Duodenal mucosa (tissue), 2 donors: Measurements from ENCODE around the gene SLC17A9.

Experiments
- H3K27ac ChIP-seq: one replicate; pipeline ENCODE4 v1.7.0; 2013; ENCODE audit warnings: low read depth, low read length
- H3K27me3 ChIP-seq, 2 donors: one replicate each; pipeline ENCODE4 v1.7.0; 2013; ENCODE audit warnings: low read length in 2 of 2, control low read depth in 1 of 2; ENCODE audit not compliant: insufficient read depth in 2 of 2, control insufficient read depth in 1 of 2
- H3K36me3 ChIP-seq, 2 donors: one replicate each; pipeline ENCODE4 v1.7.0; 2013; ENCODE audit warnings: low read length in 2 of 2, control low read depth in 1 of 2; ENCODE audit not compliant: insufficient read depth in 2 of 2, control insufficient read depth in 1 of 2
- H3K4me1 ChIP-seq, 2 donors: one replicate each; pipeline ENCODE4 v1.7.0; 2013; ENCODE audit warnings: low read length in 2 of 2, control low read depth in 1 of 2; ENCODE audit not compliant: insufficient read depth in 2 of 2, control insufficient read depth in 1 of 2
- H3K4me3 ChIP-seq, 2 donors: one replicate each; pipeline ENCODE4 v1.7.0; 2013; ENCODE audit warnings: low read length in 2 of 2, low read depth in 1 of 2
- H3K9ac ChIP-seq, 2 donors: one replicate each; pipeline ENCODE4 v1.7.0; 2013; ENCODE audit warnings: low read length in 2 of 2, low read depth in 1 of 2
- H3K9me3 ChIP-seq, 2 donors: one replicate each; pipeline ENCODE4 v1.7.0; 2013; ENCODE audit warnings: low read length in 2 of 2, control low read depth in 1 of 2; ENCODE audit not compliant: control insufficient read depth in 1 of 2

SLC17A9 gene

DNA sequence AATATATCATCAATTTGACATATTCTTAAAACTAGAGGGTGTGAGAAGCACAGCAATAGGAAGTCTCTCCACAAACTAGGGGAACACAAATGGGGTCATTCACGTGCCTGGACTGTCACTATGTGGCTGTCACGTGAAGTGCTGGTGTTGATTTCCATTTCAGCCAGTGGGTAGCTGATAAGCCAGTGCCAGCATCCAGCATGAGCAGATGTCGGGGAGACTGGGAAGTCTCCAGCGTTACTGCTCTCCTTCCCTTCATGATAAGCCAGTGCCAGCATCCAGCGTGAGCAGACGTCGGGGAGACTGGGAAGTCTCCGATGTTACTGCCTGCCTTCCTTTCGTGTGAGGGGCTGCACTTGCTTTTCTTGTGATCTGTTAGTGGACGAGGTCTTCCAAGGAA lies 5.6 kb upstream of the SLC17A9 start:
- Histone ChIP-seq H3K27ac (no peak overlapping the region), H3K36me3 (peaks cover 28 to 66% of the 10 kb centered on the region in 2 donors), H3K9ac (no peak overlapping the region), H3K4me1 (peaks cover 3 to 5% of the 10 kb centered on the region in 2 donors), H3K4me3 (no peak overlapping the region), H3K9me3 (no peaks in the 10 kb centered on the region), H3K27me3 (no peaks in the 10 kb centered on the region)

DNA sequence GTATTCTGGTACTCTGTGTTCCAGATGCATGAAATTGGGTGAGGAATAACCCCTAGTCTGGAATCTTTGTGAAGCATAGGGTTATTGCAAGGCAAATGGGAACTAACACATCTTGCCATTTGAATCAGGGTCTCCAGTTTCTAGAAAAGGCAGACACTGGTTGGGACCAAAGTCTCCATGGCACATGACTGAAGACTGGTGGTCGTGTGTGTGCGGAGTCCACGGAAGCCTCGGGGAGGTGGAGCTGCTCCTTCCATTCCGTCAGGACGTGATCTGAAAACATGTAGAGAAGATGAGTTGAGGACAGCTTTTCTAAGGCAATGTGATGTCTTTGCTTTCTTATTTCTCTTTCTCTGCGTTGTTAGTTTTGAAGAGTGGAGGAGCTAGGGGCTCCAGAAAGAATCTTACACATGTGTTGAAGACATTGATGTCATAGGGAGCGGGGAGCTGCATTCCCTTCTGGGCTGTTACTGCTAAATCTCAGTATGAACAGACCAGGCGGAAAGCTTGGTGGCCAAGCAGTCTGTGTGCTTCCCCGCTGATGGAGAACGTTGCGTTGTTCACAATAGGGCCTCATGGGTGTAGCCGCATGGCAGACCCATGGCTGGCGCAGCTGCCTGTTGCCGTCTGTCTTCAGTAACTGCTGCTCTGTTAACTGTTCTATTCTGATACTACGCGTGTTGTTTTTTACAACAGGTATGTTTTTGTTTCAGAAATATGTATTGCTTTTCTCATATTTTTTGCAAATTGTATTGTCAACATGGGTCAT lies 4.8 kb upstream of the SLC17A9 start:
- H3K27ac ChIP-seq = no peak overlapping the region
- H3K9ac ChIP-seq = no peak overlapping the region
- H3K9me3 ChIP-seq = no peaks in the 10 kb centered on the region
- H3K4me3 ChIP-seq = no peak overlapping the region
- H3K27me3 ChIP-seq = no peaks in the 10 kb centered on the region
- H3K36me3 ChIP-seq = peaks cover 28 to 61% of the 10 kb centered on the region in 2 donors
- peaks cover 5 to 10% of the 10 kb centered on the region in 2 donors for H3K4me1 ChIP-seq

DNA sequence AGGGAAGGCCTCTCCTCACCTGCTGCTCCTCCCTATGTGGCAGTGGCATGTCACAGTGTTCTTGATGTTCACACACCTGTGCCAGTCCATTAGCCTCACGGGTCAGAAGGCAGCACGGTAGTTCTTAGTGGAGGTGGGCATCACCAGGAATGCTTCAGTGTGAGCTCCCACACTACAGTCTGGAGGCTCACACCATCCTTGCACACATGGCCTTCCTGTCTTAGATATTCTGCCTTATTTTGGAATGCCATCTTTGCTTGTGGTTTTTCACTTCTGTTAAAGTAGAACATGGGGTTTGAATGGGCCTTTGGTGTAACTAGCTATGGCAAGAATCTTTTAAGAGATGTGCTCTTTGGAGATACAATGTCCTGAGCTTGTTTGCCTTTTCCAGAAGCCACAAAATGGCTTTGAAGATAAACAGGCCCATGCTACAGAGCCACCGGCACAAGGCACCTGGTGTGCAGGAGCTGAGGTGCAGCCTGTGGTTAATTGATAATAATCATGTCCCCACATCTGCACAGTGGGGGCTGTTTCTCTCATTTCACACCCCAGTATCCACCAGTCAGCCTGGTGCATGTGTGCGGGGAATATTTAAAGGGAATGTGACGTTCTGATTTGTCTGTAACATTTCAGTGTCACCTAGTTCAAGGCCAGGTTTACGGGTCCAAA lies 3.2 kb upstream of the SLC17A9 start:
- no peak overlapping the region for H3K27ac ChIP-seq
- no peaks in the 10 kb centered on the region for H3K27me3 ChIP-seq
- no peaks in the 10 kb centered on the region for H3K9me3 ChIP-seq
- peaks cover 12 to 22% of the 10 kb centered on the region in 2 donors for H3K4me1 ChIP-seq
- H3K4me3 ChIP-seq = no peak overlapping the region
- H3K36me3 ChIP-seq = peaks cover 20 to 45% of the 10 kb centered on the region in 2 donors
- H3K9ac ChIP-seq = no peak overlapping the region

DNA sequence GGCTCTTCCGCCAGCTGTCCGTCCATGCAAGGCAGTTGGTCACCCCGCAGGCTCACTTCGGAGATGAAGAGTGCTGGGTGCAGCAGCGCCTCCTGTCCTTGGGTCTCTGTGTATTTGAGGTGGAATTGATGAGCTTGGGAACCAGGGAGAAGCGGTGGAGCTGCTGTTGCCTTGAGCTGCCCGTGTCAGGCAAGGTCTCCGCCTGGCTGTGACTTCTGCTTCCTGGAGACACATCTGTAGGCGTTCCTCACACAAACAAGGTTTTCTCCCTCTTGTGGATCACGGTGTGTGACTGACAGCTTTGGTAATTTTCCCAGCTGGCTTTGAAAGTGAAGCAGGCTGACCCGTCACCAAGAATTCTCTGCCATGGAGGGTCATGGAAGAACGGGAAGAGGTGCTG lies 2.5 kb upstream of the SLC17A9 start:
- peaks cover 13 to 38% of the 10 kb centered on the region in 2 donors for H3K36me3 ChIP-seq
- no peak overlapping the region for H3K4me3 ChIP-seq
- no peaks in the 10 kb centered on the region for H3K9me3 ChIP-seq

DNA sequence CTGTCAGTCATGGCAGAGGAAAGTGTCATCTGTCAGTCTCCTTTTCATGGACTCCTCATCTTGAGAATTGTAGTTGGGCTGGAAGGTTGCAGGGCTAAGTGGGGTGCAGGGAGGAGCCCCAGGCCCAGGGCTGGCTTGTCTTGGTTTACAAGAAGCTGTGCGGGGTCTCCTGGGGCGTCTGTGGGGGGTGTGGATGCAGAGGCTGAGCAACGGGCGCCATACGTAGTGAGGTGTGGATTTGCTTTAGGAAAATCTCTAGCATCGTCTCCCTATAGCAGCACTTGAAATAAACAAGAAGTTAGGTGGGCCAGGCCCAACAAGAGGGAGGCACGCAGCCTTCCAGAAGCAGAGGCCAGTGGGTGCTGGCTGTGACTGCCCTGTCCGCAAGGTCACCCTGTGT lies 1.8 kb upstream of the SLC17A9 start:
- Histone ChIP-seq H3K36me3 (peaks cover 8 to 31% of the 10 kb centered on the region in 2 donors), H3K4me3 (no peak overlapping the region), H3K27me3 (no peaks in the 10 kb centered on the region)

More for the DNA sequence above, 2.5 kb upstream of the SLC17A9 start:
- no peaks in the 10 kb centered on the region for H3K27me3 ChIP-seq
- peaks cover 12 to 29% of the 10 kb centered on the region in 2 donors for H3K4me1 ChIP-seq
- H3K27ac ChIP-seq = no peak overlapping the region
- no peak overlapping the region for H3K9ac ChIP-seq

DNA sequence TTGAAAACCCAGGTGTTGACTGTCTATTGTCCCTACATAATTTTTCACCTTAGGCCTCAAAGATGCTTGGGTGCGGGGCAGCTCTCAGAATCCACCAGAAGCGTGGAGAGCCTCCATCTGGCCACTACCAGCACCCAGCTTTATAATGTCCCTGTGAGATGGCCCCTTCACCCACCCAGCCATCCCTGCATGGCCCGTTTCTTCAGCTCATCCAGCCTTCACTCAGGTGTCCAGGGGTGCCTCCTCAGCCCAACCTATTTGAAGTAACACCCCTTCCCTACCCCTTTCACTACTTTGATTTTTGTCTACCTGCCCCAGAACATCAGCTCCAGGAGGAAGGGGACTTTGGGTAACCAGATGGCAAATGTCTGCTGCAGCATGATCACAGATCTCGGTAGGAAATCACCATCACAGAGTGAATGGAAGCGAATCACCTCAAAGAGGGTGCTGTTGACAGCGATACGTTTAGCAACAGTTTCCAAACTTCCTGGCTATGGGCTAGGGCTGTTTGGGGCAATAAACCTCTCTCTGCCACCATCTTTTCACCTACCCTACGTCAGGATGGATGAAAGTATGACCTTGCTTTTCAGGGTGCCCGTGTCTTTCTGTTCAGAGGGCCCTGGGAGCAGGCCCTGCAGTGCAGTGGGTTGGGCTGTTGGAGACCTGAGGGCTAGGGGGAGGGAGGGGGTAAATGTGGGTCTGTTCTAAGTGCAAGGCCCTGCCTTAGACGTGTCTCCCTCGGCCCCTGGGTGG lies 1.2 kb upstream of the SLC17A9 start:
- no peak overlapping the region for H3K9ac ChIP-seq
- H3K36me3 ChIP-seq = peaks cover 7 to 25% of the 10 kb centered on the region in 2 donors
- H3K4me3 ChIP-seq = no peak overlapping the region
- H3K4me1 ChIP-seq = peaks cover 12 to 31% of the 10 kb centered on the region in 2 donors
- no peaks in the 10 kb centered on the region for H3K27me3 ChIP-seq
- H3K9me3 ChIP-seq = no peaks in the 10 kb centered on the region
- no peak overlapping the region for H3K27ac ChIP-seq

More for the DNA sequence above, 1.8 kb upstream of the SLC17A9 start:
- H3K9ac ChIP-seq = no peak overlapping the region
- peaks cover 12 to 31% of the 10 kb centered on the region in 2 donors for H3K4me1 ChIP-seq
- no peak overlapping the region for H3K27ac ChIP-seq
- no peaks in the 10 kb centered on the region for H3K9me3 ChIP-seq

DNA sequence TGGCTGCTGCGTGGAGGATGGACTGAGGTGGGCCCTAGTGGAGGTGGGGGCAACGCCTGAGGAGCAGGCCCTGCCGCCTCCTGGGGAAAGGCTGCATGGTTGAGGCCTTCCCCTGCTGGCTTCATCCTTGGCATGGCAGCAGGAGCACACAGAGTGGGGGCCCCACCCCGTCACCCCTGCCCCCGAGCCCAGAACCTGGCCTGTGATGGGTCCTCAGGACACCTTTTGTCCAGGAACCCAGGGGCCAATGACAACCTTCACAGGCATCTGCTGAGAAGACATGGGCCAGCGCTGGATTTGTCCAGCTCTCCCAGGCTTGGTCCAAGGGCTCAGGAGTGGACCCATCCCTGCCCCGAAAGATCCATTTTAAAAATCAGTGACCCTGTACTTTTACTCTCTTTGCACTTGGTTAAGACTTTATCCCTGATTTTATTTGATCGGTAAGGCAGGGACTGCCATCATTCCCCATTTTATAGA lies 575 bp upstream of the SLC17A9 start:
- Histone ChIP-seq H3K27ac (no peak overlapping the region), H3K27me3 (no peaks in the 10 kb centered on the region), H3K9me3 (no peaks in the 10 kb centered on the region), H3K4me3 (peak overlapping the region; percentile 21 to 65), H3K9ac (no peak overlapping the region), H3K36me3 (peaks cover 7 to 19% of the 10 kb centered on the region in 2 donors), H3K4me1 (peaks cover 12 to 31% of the 10 kb centered on the region in 2 donors)

DNA sequence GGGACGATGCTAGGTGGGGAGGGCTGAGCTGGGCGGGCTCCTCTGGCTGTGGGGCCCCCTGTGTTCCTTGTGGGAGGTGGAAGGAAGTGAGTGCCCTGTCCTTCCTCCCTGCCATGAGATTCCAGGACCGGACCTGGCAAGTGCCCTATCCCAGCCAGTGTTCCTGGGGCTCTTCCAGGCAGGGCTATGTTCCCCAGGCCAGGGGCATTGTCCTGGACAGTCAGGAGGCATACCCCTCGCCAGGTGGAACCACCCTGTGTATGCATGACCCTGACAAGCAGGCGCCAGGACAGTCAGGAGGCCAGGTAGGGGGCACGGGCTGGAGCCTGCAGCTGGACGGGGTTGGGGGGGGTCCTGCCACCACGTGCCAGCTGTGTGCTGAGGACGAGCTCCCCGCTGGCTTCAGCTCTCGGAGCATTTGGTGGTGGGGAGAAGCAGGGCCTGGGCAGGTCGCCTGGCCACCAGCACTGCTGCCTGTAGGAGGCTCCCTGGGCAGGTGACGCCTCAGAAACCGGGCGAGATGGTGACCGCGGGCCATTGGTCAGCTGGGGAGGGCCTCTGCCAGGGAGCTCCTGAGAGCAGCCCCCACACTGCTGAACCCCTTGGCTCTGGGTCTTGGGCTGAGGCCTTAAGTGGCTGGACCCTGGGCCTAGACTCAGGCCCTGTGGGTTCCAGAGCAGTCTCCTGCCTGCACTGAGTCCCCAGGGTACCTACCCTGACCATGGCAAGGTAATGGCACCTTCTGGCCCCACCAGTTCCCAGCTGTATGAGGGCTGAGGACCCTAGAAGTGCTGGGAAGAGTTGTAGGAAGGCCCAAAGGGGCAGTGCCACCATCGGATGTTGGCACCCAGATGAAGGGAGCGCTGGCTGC lies 694 bp downstream of the SLC17A9 start:
- Histone ChIP-seq H3K27ac (peak overlapping the region; percentile 52), H3K4me3 (peak overlapping the region; percentile 50 to 65), H3K4me1 (peaks cover 12 to 31% of the 10 kb centered on the region in 2 donors), H3K9me3 (no peaks in the 10 kb centered on the region), H3K9ac (peak overlapping the region; percentile 46 to 69), H3K36me3 (peaks cover 7 to 18% of the 10 kb centered on the region in 2 donors), H3K27me3 (no peaks in the 10 kb centered on the region)

DNA sequence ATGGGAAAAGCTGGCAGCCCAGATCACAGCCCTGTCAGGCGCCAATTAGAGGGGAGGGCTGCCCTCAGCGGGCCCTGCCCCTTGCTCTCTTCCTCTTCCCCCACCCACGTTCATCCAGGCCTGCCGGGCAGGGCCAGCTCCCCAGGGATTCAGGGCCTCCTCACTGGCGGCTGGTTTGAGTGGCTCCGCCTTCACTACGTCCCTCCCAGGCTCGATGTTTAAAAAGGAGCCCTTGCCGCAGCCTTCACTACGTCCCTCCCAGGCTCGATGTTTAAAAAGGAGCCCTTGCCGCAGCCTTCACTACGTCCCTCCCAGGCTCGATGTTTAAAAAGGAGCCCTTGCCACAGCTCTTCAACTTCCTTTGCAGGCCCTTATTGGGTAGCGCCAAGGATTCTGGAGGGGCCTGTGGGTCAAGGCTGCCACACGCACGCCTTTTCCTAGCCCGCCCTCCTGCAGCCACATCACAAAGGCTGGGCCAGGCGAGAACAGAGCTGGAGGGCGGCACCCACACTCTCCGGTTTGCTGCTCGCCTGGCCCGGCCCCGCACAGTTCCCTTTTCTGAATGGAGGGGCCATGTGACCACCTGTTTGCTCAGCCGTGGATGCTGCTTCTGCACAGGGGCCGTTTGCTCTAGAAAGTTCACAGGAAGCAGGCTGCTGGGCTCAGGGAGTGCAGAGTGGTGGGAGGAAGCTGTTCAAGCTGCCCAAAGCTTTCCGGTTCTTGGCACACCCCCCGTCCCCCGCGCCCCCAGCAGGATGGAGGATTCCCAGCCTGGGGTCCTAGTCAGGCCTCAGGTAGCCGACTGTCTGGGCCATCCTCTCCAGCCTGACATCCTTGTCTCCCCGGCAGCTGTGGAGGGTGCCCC lies 1.6 kb downstream of the SLC17A9 start:
- no peaks in the 10 kb centered on the region for H3K9me3 ChIP-seq
- peak overlapping the region; percentile 50 to 65 for H3K4me3 ChIP-seq
- peaks cover 4 to 12% of the 10 kb centered on the region in 2 donors for H3K36me3 ChIP-seq
- no peaks in the 10 kb centered on the region for H3K27me3 ChIP-seq
- peak overlapping the region; percentile 46 to 69 for H3K9ac ChIP-seq
- peaks cover 12 to 31% of the 10 kb centered on the region in 2 donors for H3K4me1 ChIP-seq
- H3K27ac ChIP-seq = peak overlapping the region; percentile 52
